ENCODE data around the gene DDI1. TPM values are rescaled to one million over a fixed set of nuclear protein-coding genes. Genes with fewer than 3 reads are reported as not detected.

DDI1 gene
- total RNA-seq (10 to 100 TPM; 17.8 to 41.1 TPM), polyA plus RNA-seq (ENCODE audit: insufficient read depth, low read depth, low replicate concordance) (49.4 TPM)
- long read RNA-seq, donor 1, result 0 reads
- long read RNA-seq, donor 2, result 0 reads

DNA sequence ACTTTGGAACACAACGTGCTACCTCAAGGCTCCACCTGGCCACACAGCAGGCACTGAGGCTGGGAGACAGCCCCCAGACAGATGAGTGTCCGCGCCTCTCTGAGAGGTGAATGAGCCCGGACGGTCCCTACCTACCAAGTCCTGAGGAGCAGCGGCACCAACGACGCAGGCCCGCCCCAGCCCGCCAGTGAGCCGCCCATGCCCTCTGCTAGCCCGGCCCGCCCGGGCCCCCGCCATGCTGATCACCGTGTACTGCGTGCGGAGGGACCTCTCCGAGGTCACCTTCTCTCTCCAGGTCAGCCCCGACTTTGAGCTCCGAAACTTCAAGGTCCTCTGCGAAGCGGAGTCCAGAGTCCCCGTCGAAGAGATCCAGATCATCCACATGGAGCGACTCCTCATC lies at the start of gene DDI1:
TSS of gene DDI1 (plus strand) at position 53 of the 400 bp plus-strand sequence. CDS start at position 236, 183 bp downstream.
- Histone ChIP-seq H3K36me3 (ENCODE audit: low read depth, missing control alignments) (no peaks in the 10 kb centered on the region), H3K4me1 (peaks cover 16% of the 10 kb centered on the region), H3K27ac (no peak within 1 kb of the TSS), H3K27me3 (no peaks in the 10 kb centered on the region), H3K4me3 (peak within 1 kb of the TSS in 1 of 2 donors; percentile 27), H3K9me3 (no peaks in the 10 kb centered on the region)
- no peak for DNase-seq
- TF ChIP-seq, protein P1, sequence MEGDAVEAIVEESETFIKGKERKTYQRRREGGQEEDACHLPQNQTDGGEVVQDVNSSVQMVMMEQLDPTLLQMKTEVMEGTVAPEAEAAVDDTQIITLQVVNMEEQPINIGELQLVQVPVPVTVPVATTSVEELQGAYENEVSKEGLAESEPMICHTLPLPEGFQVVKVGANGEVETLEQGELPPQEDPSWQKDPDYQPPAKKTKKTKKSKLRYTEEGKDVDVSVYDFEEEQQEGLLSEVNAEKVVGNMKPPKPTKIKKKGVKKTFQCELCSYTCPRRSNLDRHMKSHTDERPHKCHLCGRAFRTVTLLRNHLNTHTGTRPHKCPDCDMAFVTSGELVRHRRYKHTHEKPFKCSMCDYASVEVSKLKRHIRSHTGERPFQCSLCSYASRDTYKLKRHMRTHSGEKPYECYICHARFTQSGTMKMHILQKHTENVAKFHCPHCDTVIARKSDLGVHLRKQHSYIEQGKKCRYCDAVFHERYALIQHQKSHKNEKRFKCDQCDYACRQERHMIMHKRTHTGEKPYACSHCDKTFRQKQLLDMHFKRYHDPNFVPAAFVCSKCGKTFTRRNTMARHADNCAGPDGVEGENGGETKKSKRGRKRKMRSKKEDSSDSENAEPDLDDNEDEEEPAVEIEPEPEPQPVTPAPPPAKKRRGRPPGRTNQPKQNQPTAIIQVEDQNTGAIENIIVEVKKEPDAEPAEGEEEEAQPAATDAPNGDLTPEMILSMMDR (IDR thresholded peaks at IDR 0.05), result no peak
- no peak for TF ChIP-seq POLR2A (IDR thresholded peaks at IDR 0.05)
- 47 to 76% methylated on average over 2 to 26 of the region's 26 CpGs for WGBS, 2 donors
- intact Hi-C loops (cut with DNase I; ENCODE audit: low total_unique reads), result no loop called here

DNA sequence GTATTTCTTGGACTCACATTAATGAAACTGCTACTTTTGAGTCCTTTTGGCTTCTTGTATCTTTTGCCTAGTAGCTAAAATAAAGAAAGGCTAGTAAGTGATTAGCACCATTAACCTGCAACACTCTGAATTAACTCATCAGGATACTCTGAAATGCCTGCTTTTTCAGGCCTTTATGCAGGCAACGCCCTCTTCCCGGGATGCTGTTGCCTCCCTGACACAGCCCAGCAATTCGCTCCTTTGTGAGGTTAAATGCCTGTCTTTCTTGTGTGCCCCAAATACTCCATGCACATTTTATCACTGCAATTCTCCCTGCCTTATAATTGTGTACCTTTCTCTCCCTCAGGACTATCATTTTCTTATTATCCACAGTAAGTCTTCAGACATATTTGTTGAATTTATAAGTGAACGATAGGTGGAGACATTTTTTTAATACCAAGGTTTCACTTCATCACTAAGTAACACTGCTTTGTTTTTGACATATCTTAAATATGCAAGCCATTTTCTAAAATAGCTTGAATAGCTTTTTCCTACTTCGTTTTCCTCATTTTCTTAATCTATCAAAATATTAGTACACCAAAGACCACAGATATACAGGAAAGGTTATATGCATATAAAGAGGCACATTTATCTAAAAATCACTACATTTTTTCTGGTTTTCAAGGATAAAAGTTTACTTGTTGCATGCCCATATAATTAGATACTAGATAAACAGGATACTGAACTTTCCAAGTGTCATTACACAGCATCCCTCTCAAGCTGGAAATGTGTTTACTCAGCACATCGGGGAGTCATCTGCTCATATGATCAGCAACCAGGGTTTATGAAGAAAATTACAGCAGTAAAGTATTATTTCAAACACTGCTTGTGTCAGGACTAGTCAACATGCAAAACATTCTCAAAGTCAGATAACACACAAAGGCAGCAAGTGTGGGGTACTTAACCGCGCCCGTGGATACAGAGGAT lies 48.5 kb upstream of the DDI1 start:
- H3K4me1 ChIP-seq, result no peaks in the 10 kb centered on the region
- intact Hi-C loops (cut with DNase I; ENCODE audit: low total_unique reads), result no loop called here
- H3K9me3 ChIP-seq, result no peaks in the 10 kb centered on the region
- 78 to 83% methylated on average over 9 of the region's 9 CpGs for WGBS, 2 donors
- no peak overlapping the region for H3K4me3 ChIP-seq
- H3K27ac ChIP-seq, result no peak overlapping the region
- no peaks in the 10 kb centered on the region for H3K27me3 ChIP-seq
- TF ChIP-seq, protein P1 (IDR thresholded peaks at IDR 0.05), result no peak
- no peak for TF ChIP-seq POLR2A (IDR thresholded peaks at IDR 0.05)
- no peak for DNase-seq
- H3K36me3 ChIP-seq (ENCODE audit: low read depth, missing control alignments), result no peaks in the 10 kb centered on the region

GRCh38 chr11:103988595-103988969 lies 47.9 kb upstream of the DDI1 start:
- H3K4me1 ChIP-seq, result no peaks in the 10 kb centered on the region
- no peak overlapping the region for H3K4me3 ChIP-seq
- H3K36me3 ChIP-seq (ENCODE audit: low read depth, missing control alignments), result no peaks in the 10 kb centered on the region
- WGBS, 2 donors, result 68 to 88% methylated on average over 4 of the region's 4 CpGs
- no peak for DNase-seq
- no peaks in the 10 kb centered on the region for H3K27me3 ChIP-seq
- H3K9me3 ChIP-seq, result no peaks in the 10 kb centered on the region
- intact Hi-C loops (cut with DNase I; ENCODE audit: low total_unique reads), result no loop called here
- TF ChIP-seq POLR2A (IDR thresholded peaks at IDR 0.05), result no peak
- TF ChIP-seq, protein P1 (IDR thresholded peaks at IDR 0.05), result no peak
- no peak overlapping the region for H3K27ac ChIP-seq

DNA sequence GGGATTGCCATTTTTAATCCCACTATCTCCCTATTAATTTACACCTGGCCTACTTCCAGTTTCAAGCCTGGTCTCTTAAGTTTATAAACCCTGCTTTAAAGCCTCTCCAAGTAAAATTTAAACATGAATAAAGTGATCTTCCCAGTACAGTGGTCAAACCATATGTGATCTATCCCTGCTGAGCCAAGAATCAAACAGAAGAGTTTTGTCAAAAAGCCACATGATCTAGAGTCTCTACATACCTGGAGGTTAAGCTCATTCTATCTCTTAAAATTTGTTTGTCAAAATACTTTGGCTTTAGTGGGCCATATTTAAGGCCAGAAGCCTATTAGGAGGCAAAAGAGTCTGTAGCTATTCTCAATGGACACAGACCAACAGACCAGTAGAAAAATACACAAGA lies 42.9 kb upstream of the DDI1 start:
- no peaks in the 10 kb centered on the region for H3K9me3 ChIP-seq
- no peak overlapping the region for H3K27ac ChIP-seq
- DNase-seq, result no peak

More for the DNA sequence above, 42.9 kb upstream of the DDI1 start:
- H3K4me3 ChIP-seq, result no peak overlapping the region
- no peaks in the 10 kb centered on the region for H3K4me1 ChIP-seq
- intact Hi-C loops (cut with DNase I; ENCODE audit: low total_unique reads), result no loop called here
- TF ChIP-seq, protein P1 (IDR thresholded peaks at IDR 0.05), result no peak
- no peak for TF ChIP-seq POLR2A (IDR thresholded peaks at IDR 0.05)
- H3K36me3 ChIP-seq (ENCODE audit: low read depth, missing control alignments), result no peaks in the 10 kb centered on the region
- no peaks in the 10 kb centered on the region for H3K27me3 ChIP-seq

Measured in testis (tissue), 5 donors.